LNCAP (cell line): ENCODE data around the gene SVOPL.

Experiments
- CTCF ChIP-seq: fragments of 450-650 bp; IDR thresholded peaks from 2 replicates; pipeline ENCODE4 v1.5.1; 2017; ENCODE audit warnings: mild to moderate bottlenecking

The SVOPL gene

GRCh38 chr7:138550337-138550736 lies 150.8 kb downstream of the SVOPL start:
- TF ChIP-seq CTCF, result no peak

DNA sequence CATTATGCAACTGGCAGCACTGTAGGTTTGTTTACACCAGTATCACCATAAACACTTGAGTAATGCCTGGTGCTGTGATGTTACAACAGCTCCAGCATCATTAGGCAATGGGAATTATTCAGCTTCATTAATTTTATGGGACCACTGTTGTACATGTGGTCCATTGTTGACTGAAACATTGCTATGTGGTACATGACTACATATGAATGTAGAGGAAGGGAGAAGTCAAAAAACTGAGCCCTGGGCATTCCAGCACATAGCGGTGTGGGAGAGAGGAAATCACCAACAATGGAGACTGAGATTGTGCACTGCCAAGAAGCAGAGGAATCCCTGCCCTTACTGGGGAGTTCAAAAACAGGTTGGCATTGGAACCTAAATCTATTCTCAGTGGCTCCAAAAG lies 152.1 kb downstream of the SVOPL start:
- no peak for TF ChIP-seq CTCF

DNA sequence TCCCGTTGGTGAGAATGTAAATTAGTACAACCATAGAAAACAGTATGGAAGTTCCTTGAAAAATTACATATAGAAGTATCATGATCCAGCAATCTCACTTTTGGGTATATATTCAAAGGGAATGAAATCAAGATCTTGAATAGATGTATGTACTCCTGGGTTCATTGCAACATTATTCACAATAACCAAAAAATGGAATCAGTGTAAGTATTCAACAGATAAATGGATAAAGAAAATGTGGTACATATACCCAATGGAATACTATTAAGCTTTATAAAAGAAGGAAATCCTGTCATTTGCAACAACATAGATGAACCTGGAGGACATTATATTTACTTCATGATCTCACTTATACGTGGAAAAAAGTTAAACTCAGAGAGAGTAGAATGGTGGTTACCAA lies 154.3 kb downstream of the SVOPL start:
- TF ChIP-seq CTCF, result no peak

- no peak for TF ChIP-seq CTCF
Observed at GRCh38 chr7:138546064-138546619, 155.0 kb downstream of the SVOPL start.

DNA sequence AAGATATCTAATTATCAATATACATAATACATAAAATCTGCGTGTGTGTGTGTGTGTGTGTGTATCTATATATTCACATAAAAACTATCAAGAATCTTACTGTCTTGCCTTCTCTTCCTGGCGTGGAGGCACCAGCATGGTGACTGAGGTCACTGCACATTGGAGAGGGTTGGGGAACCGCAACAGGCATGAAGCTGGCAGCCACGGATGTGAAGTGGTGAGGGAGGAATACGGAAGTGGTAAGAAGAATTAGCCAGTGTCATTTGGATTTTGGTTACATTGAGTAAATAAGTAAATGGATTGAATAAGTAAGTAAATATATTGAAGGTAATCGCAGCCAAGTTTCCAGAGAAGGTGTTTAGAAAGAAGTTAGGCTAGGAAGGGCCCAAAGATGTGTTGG lies 156.0 kb downstream of the SVOPL start:
- no peak for TF ChIP-seq CTCF
